ENCODE results near the gene THAP11. TPM values are rescaled to one million over a fixed set of nuclear protein-coding genes. Genes with fewer than 3 reads are reported as not detected.

Gene THAP11
- total RNA-seq: 23.8 TPM

DNA sequence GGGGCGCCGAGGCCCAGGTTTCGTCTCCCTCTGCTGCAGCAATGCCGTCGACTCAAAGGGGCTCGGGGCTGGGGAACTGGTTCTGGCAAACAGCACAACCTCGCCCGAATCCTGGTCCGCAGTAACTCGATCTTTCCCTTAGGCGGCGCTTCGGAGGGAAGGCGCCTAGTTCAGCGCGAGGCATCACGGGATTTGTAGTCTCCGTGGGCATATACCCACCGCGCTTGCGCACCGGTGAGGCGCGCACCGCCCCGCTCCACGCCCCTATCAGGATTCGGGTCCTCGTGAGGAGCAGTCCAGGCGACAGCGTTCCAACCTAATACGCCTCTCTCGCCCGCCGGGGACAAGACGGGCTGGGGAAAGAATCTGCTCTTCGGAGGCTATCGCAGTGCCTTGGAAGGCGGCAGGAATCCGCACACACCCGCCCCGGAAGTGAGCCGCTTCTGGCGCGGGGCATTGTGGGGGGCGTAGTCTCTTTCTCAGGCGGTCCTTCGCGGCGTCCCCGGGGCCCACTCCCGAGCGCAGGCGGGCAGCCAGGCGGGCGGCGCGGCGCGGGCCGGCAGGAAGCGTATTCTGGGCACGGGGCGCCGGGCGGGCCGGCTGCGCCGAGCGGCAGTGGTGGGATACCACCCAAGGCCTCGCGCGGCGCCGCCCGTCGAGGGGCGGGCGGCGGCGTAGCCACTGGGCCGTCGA, at the start of gene THAP11:
Gene THAP11 (plus strand): TSS at position 505 of the 693 bp plus-strand sequence. CDS start 235 bp downstream, outside the sequence.

DNA sequence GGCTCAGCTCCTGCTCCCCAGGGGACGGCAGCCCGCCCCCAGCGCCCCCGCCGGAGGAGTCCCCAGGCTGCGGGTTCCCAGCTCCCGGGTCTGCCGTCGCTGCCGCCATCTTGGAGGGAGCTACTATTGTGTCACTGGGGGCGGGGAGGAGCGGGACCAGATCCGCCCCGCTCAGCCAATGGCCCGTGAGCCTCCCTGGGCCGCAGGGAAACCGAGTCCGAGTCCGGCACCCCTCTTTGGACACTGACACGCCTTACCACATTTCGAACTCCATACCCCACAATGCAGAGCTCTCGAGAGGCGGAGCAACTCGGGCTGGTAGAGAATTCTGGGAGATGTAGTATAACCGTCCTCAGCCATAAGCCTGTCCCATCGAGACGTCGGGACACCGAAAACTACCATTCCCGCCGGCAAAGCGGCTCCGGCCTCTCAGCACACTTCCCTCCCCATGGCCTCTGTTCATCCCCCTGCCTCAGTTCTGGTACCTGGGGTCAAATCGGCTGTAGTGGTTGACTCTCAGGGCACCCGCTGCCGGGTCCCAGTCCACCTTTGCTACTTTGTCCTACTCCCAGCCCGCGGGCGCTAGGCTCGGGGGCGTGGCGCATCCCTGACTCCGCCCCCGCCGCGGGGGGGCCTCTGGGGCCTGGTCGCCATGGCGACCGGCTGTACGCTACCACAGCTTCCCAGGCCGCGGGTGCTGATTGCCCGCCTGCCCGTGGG, 35.5 kb upstream of the THAP11 start, which contains the start of the genes RANBP10 and TSNAXIP1:
Gene RANBP10 (minus strand): TSS at position 133 of the 720 bp plus-strand sequence. CDS start 24 bp downstream, at position 109.
Gene TSNAXIP1 (plus strand): TSS at position 462 of the 720 bp plus-strand sequence. CDS start 261 bp downstream, outside the sequence.

DNA sequence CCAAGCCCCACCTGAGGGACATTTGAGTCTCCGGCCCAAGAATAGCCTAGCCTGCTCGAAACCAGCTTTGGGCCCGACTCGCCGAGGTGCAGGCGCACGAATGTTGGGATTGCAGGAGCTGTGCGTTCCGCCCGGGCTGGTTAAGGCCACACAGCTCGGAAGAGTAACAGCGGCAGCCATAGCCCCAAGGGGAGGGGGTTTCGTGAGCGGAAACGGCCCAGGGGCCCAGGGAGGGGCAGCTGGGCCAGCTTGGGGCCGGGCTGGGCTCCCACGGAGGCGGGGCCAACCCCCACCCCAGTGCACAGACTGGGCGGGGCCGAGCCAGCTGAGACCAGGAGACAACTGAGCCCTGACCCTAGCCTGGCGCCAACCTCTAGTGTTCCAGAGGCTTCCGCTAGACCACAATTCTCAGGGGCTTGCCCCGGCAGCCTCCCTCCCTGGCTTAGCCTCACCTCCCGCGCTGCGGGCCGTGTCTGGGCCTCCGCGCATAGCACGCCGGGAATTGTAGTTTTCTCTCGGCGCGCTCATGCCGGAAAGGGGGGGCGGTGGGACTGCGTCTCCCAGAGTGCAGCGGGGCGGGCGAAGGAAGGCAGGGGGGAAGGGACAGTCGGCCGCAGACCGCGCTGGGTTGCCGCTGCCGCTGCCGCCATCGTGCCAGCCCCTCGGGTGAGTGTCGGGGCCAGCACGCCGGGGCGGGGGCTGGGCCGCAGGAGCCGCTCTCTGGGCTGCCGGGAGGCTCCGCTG, 4.4 kb downstream of the THAP11 start, which contains the start of gene NUTF2:
Gene NUTF2 (plus strand): TSS at position 614 of the 744 bp plus-strand sequence. CDS start 18,198 bp downstream, outside the sequence.

DNA sequence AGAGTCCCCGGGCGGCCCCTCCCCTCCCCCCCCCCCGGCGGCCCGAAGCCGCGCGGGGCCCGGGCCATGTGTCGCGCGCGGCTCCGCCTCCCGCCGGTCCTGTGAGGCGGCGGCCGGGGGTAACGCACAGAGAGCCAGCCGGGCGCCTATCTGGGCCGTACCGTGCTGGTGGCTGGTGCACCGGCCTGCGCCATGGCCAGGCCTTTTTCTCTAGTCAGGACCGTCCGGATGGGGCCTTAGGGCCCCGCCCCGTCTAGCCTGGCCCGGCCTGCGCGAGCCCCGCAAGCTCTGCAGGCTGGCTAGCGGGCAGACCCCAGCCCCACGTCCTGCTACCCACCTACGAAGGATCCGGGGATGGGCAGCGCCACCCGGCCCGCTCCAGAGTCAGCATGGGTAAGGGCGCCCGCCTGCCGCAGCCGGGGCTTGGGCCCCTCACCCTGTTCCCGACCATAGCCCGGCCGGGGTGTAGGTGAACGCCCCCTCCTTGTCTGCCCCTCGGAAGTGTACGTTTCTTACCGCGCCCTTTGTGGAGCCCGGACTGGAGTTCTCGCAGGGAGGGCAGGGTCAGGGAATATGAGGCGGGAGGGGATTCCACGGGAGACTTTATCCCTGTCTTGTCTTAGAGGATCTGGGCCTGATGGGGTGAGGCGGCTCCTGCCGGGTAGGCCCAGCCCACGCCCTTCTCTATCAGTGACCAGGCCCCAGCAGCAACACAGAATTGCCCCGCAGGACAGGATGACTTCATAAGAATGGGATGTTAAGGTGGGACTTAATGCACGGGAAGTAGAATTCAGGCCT, 5.1 kb downstream of the THAP11 start, which contains the start of gene CENPT:
Gene CENPT (minus strand): TSS at position 630 of the 798 bp plus-strand sequence. CDS start 13,834 bp downstream, outside the sequence.

DNA sequence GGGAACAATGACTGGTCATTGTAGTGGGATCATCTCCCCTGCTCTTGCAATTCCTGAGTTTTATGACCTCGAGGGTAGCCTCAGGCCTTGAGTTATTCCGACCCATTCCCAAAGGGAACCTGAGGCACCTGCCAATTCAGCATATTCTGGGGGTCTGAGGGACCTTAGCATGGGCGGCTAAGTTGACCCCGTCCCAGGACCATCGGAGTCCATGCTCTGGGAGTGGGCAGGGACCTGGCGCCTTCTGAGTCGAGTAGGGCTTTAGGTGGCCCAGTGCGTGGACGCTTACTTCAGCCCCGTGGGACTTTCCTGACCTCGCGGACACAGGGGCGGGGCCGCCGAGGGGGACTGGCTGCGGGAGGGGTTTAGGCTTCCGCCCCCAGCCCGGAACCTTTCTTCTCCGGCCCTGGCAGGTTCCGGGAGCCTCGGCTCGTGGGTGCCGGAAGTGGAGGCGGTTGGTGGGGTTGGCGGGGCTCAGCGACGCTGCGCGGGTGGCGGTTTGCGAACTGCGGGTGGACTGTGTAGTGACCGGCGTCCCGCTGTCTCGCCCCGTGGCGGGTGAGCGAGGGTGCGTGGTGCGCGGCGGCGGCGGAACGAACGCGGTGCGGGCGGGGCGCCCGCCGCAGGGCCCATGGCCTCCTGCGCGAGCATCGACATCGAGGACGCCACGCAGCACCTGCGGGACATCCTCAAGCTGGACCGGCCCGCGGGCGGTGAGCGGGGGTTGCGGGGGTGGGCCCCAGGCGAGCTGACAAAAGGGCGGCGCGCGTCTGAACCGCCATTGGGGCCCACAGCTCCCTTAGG, 30.7 kb downstream of the THAP11 start, which contains the start of gene EDC4:
Gene EDC4 (plus strand): TSS at position 422 of the 804 bp plus-strand sequence. CDS start 210 bp downstream, at position 632.

DNA sequence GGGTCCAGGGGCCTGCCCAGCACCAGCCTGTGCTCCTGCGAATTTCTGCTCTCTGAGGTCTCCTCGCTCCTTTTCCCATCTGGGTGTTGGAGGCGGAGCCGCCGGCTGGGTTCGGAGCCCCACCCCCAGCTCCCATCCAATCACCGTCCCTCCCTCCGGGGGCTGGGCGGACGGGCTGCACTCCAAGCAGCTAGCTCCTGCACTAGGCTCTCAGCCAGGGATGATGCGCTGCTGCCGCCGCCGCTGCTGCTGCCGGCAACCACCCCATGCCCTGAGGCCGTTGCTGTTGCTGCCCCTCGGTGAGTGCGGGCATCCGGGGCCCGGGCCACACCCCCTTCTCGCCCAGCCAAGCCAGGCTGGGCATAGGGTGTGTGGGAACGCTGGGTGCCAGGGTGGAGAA, 42.6 kb downstream of the THAP11 start, which contains the start of gene NRN1L:
Gene NRN1L (plus strand): TSS at position 202 of the 400 bp plus-strand sequence. CDS start 19 bp downstream, at position 221.

DNA sequence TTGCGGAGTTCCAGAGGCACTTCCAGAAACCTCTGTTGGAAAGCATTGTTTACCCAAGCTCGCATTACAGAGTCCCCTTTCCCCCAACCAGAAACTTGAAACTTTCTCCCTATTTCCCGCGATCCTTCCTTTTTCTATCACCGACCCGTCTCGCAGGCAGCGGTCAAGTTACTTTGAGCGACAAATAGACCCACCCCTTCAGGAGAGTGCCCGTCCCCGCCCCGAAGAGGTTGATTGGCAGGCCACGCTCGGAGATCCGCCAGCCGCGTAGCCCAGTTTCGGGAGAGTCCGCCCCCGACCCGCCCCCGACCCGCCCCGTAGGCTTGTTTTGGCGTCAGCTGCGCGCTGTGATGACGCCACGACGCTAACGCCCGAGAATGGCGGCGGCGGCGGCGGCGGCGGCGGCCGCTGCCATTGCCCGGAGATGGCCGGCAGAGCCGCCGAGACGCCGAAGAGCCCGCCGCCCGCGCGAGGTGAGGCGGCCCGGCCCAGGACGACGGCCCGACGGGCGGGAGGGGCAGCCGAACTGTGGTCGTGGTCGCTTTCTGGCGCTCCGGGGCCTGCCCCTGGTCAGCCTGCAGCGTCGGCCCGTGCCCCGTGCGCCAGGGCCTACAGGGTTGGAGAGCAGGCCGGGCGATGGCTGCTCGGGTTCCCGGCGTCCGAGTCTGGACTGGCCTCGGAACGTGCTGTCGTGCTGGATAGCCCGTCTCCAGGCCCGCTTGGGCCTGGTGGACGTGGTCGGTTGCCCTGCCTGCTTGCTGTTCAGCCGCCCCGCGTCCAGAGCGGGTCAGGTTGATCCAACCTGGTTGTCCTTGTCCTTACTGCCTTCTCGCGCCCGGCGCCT, 51.0 kb downstream of the THAP11 start, which contains the start of gene PSKH1:
Gene PSKH1 (plus strand): TSS at position 356 of the 844 bp plus-strand sequence. CDS start 15,496 bp downstream, outside the sequence.

Small RNA genes lying within 50 kb of the gene (small RNA-seq; reads per million reads assigned to genes)
- gene AC040162.2 (not detected), gene NRN1L (not detected)

Other genes starting within 250 kb of the THAP11 start
- 4.4 TPM for gene CARMIL2, start 197.2 kb upstream of the THAP11 start, total RNA-seq
- 22.4 TPM for gene ACD, start 182.1 kb upstream of the THAP11 start, total RNA-seq
- gene PARD6A, start 181.4 kb upstream of the THAP11 start, total RNA-seq: 13.4 TPM
- gene ENKD1, start 175.6 kb upstream of the THAP11 start, total RNA-seq: 11.3 TPM
- 2.5 TPM for gene C16orf86, start 175.5 kb upstream of the THAP11 start, total RNA-seq
- gene GFOD2, start 123.0 kb upstream of the THAP11 start, total RNA-seq: 57.2 TPM
- 6.9 TPM for gene RANBP10, start 35.8 kb upstream of the THAP11 start, total RNA-seq
- gene TSNAXIP1, start 35.4 kb upstream of the THAP11 start, total RNA-seq: 6.2 TPM
- gene NUTF2, start 4.6 kb downstream of the THAP11 start, total RNA-seq: 134 TPM
- 27.9 TPM for gene CENPT, start 5.4 kb downstream of the THAP11 start, total RNA-seq
- 52.4 TPM for gene EDC4, start 30.7 kb downstream of the THAP11 start, total RNA-seq
- gene NRN1L, start 42.6 kb downstream of the THAP11 start, total RNA-seq: not detected
- 11.8 TPM for gene PSKH1, start 50.9 kb downstream of the THAP11 start, total RNA-seq
- gene CTRL, start 89.5 kb downstream of the THAP11 start, total RNA-seq: 1.8 TPM
- 19.4 TPM for gene PSMB10, start 94.5 kb downstream of the THAP11 start, total RNA-seq
- gene LCAT, start 101.8 kb downstream of the THAP11 start, total RNA-seq: 5.3 TPM
- gene SLC12A4, start 126.3 kb downstream of the THAP11 start, total RNA-seq: 27.9 TPM
- gene DPEP3, start 138.2 kb downstream of the THAP11 start, total RNA-seq: 0.23 TPM
- 1.4 TPM for gene DPEP2, start 157.2 kb downstream of the THAP11 start, total RNA-seq
- not detected for gene DPEP2NB, start 173.6 kb downstream of the THAP11 start, total RNA-seq
- gene DDX28, start 180.9 kb downstream of the THAP11 start, total RNA-seq: 10.4 TPM
- gene DUS2, start 181.0 kb downstream of the THAP11 start, total RNA-seq: 11.8 TPM
- gene NFATC3, start 243.1 kb downstream of the THAP11 start, total RNA-seq: 27.5 TPM

Measured in diencephalon (tissue), 1 donor.